RKO (cell line): ENCODE results near the gene RNU1-3.
"Not testable (repeated sequence)": the region's sequence is repeated elsewhere in the genome, so short reads cannot be mapped to it uniquely, and the experiment has no call there.

Experiments used
- DNase-seq: peaks from one replicate; pipeline ENCODE4 v3.0.0-alpha.2; 2016; ENCODE audit warnings: low spot score

The RNU1-3 gene

DNA sequence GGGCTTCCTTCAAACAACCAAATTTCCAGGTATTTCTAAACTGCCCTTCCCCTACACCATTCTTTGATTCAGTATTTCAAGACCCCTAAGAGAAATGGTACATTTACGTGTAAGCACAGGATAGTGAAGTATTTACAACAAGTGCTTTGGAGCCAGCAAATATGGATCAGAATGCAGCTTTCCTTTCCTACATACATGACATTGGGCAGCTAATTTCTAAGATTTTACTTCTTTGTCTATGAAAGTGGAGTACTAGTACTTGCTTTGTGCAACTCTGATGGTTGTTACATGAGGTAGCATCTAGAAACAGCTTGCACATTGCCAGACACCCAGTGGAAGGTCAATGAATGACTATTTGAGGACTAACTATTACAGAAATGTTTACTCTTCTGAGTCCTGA lies 15.2 kb downstream of the RNU1-3 start:
- not testable (repeated sequence) for DNase-seq

DNA sequence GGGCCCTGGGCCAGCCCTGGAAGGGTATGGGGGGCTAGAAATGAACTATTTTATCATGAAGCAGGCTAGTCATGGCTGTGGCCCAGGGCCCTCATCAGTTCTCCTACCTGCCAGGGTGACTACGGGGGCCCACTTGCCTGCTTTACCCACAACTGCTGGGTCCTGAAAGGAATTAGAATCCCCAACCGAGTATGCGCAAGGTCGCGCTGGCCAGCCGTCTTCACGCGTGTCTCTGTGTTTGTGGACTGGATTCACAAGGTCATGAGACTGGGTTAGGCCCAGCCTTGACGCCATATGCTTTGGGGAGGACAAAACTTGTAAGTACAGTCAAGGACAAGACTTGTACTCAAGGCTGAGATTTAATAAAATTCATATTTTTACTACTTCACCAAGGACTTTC lies 16.8 kb downstream of the RNU1-3 start:
- DNase-seq: not testable (repeated sequence)

DNA sequence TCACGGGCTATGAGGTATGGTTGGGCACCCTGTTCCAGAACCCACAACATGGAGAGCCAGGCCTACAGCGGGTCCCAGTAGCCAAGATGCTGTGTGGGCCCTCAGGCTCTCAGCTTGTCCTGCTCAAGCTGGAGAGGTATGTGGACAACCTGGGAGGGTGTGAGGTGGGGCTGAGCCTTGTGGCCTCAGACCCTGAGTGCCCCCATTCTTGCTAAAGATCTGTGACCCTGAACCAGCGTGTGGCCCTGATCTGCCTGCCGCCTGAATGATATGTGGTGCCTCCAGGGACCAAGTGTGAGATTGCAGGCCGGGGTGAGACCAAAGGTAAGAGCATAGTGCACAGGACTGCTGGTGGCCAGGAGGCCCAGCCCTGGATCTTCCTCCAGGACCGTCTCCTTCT lies 17.4 kb downstream of the RNU1-3 start:
- not testable (repeated sequence) for DNase-seq

DNA sequence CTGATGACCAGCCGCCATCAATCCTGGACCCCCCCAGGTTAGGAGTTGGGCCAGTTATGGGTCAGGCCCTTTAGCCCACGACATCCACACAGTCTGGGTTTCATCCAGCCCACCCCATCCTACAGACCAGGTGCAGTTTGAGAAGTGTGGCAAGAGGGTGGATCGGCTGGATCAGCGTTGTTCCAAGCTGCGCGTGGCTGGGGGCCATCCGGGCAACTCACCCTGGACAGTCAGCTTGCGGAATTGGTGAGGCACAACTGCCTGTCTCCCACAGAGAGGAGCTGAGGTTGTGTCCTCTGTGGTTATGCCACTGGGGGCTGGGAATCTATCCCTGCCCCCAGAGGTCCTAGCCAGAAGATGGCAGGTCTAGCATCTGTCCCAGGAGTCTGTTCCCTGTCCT lies 18.0 kb downstream of the RNU1-3 start:
- DNase-seq: not testable (repeated sequence)

DNA sequence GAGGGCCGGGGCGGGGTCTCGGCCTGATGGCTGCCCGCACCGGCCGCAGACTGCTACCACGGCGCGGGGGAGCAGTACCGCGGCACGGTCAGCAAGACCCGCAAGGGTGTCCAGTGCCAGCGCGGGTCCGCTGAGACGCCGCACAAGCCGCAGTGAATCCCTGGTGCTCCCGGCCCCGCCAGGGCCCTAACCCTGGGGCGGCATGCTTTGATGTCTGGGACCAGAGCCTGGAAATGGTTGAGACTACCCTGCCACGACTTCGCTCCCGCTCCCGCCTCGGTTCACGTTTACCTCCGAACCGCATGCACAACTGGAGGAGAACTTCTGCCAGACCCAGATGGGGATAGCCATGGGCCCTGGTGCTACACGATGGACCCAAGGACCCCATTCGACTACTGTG lies 18.5 kb downstream of the RNU1-3 start:
- not testable (repeated sequence) for DNase-seq

DNA sequence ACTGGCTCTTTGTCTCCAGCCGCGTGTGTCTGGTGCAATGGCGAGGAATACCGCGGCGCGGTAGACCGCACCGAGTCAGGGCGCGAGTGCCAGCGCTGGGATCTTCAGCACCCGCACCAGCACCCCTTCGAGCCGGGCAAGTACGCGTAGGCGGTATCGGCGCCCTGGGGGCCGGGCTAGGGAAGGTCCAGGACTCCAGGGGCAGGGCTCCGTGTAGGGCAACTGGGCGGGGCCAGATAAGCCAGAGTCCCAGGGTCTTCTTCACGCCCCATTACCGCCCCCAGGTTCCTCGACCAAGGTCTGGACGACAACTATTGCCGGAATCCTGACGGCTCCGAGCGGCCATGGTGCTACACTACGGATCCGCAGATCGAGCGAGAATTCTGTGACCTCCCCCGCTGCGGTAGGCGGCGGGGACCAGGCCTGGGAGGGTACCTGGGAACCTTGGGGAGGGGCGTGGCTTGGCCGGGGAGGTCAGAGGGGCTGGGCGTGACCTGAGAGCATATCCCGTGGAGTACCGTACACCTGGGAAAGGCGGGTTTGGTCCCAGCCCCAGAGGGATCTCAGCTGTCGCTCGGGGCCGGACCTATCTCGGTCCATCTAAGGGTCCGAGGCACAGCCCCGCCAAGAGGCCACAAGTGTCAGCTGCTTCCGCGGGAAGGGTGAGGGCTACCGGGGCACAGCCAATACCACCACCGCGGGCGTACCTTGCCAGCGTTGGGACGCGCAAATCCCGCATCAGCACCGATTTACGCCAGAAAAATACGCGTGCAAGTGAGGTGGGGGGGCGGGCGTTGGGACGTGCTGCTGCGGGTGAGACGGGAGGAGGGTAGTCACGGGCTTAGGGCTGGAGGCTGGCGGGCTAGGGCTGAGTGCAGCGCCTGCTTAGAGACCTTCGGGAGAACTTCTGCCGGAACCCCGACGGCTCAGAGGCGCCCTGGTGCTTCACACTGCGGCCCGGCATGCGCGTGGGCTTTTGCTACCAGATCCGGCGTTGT lies 19.3 kb downstream of the RNU1-3 start:
- DNase-seq: not testable (repeated sequence)

DNA sequence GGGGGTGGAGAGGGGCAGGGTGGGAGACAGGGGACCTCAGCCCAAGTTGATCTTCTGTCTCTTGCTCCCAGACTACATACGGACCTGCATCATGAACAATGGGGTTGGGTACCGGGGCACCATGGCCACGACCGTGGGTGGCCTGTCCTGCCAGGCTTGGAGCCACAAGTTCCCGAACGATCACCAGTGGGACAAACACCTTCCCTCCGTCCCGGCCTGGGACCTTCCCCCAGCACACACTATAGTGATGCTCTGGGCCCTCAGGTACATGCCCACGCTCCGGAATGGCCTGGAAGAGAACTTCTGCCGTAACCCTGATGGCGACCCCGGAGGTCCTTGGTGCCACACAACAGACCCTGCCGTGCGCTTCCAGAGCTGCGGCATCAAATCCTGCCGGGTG lies 20.0 kb downstream of the RNU1-3 start:
- not testable (repeated sequence) for DNase-seq

DNA sequence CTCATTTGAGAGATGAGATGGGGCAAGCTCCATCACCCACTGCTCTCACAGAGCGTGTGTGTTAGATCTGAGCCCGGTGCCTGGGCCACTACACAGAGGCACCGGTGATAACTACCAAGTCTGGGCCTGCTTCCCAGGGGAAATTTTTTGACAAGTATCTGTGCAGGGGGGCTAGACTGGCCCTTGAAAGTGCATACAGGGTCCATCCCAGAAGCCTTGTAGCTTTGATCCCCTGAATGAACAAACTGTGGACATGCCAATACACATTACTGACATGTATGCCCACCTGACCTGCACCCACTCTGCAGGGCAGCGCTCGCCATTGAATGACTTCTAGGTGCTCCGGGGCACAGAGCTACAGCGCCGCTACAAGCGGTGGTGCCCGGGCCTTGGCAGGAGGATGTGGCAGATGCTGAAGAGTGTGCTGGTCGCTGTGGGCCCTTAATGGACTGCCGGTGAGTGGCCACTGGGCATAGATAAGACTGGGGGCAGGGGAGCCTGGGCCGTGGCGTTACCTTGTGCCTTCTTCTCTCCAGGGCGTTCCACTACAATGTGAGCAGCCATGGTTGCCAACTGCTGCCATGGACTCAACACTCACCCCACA lies 20.6 kb downstream of the RNU1-3 start:
- not testable (repeated sequence) for DNase-seq

DNA sequence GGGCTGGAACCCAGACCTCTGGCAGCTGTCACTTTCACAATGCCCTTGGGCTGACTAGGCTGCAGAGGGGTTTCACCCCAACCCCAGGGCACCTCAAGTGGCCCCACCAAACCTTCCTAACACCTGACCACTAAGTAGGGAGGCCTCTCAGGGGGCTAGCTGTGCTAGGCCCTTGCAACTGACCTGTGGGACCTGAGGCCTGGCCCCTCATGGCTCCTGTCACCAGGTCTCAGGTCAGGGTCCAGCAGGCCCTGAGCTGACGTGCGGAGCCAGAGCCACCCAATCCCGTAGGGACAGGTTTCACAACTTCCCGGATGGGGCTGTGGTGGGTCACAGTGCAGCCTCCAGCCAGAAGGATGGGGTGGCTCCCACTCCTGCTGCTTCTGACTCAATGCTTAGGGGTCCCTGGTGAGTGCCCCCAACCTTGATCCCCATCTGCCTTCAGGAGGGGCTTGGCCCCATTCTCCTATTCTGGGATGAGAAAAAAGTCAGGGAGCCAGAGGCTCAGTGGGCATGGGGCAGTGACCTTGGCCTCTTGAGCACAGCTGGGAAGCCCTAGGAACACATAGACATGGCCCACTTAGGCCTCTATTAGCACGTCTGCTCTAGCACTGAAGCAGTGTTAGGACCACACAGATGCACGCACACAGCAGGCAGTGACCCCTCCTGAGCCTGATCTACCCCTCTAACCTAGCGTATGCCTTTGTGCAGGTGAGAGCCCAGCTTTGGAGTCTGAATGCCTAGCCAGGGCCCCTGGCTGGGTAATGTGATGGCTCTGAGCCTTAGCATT lies 21.3 kb downstream of the RNU1-3 start:
- DNase-seq: not testable (repeated sequence)

DNA sequence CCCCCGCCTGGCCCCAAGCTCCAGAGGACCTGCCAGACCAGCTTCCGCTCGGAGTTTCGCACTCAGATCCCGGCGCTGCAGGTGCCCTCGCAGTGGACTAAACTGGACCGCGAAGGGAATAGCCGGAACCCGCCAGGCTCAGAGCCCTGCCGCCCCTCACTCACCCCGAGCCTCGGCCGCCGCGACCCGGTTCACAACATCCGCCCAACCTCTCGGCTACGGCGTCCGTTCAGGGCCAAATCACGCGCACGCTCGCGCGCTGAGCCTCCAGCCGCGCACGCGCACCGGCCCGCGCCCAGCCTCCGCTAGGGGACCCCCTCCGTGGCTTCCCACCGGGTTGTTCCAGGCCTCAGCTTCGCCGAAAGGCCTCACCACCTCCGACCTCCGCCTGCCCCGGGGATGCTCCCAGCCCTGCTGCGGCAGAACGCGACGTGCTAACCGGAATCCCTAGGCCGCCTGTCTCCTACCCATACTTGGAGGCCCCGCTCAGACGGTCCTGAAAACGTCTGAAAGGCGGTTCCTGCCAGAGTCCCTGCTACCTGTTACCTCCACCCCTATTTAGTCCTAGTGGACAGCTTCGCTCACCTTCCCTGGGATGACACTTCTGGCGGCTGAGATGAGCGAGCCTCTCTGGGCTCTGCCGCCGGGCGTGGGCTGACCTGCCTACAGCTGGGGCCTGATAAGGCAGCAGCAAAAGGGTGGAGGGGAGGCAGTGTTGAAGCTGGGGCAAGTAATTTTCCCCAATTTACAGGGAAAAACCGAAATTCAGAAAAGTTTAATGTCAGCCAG lies 22.1 kb downstream of the RNU1-3 start:
- peak; percentile 95 for DNase-seq

DNA sequence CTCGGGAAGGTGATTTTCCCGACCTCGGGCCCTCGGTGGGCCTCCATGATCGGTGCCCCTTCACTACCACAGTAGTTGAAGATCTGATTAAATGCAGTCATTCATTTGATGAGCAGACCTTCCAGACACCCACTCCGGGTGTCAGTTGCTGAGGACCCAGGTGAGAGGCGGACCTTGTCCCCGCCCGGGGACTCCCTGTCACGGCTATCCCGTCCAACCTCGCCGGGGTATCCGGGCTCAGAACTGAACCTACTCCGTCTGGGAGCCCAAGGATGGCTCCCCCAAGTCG lies 22.6 kb downstream of the RNU1-3 start:
- DNase-seq: no peak

DNA sequence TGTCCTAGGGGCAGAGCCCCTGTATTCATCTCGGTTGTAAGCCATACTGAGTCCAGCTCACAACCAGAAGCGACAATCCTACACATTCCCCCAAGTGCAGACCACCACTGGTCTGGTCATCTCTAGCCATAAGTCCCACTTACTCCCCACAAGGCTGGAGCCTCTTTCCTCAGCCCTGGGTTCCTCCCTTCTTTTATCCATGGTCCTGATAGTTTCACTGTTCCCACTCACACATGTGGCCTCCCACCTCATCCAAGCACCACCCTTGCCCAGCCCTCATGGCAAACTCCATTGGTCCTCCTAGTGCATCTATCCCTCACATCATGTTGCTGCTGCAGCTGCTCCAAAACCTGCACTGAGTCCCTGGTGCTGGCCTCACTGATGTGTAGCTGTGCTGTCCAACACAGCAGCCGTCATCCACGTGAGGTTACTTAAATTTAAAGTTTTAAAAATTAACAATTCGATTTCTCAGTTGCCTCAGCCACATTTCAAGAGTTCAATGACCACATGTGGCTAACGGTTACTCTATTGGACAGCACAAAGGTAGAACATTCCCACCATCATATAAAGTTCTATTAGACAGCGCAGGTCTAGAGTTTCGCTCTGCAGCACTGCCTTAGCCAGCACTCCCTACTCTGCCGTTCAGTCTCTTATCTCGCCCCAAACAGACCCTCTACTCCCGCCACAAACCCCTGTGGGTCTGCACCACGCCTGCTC lies 23.1 kb downstream of the RNU1-3 start:
- DNase-seq: peak; percentile 72

DNA sequence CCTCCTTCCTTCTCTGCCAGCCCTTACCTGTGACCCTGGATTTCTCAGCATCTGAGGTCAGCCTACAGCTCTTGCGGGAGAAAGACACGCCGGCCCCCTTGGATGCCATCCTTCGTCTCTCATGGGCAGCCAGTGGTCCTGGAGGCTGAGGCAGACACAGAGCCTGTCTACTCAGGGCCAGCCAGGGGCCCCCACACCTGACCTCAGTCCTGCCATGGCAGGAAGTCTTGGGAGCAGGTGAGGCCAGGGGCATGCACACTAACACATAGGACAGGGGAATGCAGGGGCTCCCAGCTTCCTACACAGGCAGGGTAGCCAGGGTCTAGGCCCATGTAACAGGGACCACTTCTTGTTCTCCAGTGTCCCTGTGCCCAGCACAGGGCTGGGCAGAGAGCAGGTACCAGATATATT lies 23.7 kb downstream of the RNU1-3 start:
- DNase-seq: not testable (repeated sequence)

DNA sequence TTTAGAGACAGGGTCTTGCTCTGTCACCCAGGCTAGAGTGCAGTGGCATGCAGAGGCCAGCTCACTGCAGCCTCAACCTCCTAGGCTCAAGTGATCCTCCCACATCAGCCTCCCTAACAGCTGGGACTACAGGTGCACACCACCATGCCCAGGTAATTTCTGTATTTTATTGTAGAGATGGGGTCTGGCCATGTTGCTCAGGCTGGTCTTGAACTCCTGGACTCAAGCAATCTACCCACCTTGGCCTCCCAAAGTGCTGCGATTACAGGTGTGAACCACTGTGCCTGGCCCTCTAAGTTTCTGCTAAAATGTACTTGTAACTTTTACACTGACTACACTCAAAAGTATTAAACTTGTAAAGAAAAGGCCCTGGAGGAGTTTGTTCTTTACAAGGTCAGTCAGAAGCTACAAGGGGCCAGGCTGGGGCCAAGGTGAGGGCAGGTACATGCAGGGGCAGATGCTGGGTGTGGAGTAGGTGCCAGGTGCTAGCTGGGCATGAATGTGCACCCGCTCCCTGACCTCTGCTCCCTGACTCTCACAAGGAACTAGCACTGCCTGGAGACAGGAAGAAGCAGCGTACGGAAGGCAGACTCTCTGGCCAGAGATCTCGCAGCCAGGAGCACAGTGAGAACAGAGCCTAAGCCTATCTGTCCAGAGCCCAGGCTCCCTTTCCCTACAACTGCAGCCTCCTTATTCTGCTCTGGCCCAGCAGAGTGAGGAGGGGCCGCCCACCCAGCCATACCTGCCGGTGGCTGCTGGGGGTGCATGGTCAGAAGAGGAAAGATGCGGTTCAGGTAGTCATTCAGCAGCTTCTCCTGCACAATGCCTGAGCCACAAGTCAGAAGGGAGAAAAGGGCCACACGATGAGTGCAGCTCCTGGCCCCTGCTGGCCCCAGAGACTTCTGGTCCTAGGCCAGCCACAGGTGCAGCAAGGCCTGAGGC lies 24.5 kb downstream of the RNU1-3 start:
- not testable (repeated sequence) for DNase-seq

DNA sequence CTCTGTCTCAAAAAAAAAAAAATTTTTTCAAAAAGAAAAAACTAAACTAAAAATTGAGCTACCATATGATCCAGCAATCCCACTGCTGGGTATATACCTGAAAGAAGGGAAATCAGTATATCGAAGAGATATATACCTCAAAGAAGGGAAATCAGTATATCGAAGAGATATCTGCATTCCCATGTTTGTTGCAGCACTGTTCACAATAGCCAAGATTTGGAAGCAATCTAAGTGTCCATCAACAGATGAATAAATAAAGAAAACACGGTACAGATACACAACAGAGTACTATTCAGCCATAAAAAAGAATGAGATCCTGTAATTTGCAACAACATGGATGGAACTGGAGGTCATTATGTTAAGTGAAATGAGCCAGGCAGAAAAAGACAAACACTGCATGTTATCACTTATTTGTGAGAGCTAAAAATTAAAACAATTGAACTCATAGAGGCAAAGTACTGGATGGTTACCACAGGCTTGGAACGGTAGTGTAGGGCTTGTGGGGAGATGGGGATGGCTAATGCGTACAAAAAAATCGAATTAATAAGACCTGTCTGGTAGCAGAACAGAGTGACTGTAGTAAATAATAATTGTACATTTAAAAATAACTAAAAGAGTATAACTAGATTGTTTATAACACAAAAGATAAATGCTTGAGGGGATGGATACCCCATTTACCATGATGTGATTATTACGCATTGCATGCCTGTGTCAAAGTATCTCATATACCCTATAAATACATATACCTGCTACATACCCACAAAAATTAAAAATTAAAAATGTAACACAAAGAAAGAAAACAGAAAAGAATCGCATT lies 25.4 kb downstream of the RNU1-3 start:
- not testable (repeated sequence) for DNase-seq

DNA sequence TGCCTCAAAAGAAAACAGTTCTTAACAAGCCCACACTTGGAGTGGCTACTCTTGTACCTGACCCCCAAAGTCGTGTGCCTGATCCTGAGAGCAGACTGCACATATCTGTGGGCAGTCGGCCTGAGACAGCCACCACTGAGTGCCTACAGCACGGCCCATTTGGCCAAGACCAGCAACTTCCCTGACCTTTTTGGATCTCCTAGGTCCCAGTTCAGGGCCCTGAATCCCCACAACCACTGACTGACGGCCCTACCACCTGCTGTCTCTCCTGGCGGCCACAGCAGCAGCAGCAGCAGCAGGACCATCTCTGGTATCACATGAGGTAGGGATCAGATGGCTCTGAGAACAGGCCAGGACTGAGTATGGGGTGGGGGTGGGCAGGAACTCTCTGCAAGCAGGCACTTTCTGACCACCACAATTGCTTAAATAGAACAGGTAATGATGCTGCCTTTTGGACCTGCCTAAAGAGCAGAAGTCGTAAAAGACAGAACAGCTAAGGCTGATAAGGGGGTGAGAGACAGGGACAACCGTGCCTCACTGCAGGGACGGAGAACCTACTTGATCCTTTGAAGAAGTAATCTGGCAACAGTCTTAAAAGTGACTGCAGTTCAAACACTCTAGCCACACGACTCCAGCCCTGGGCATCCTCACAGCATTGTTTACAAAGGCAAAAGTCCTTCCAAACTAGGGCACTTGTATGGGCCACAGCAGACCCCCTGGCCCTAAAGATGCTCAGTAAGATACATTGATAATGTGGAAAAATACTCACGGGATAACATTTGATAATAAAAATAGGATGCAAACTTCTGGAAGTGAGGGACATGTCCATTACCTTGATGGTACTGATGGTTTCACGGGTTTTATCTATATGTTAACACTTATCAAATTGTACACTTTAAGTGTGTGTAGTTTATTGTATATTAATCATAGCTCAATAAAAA lies 27.4 kb downstream of the RNU1-3 start:
- DNase-seq: not testable (repeated sequence)

DNA sequence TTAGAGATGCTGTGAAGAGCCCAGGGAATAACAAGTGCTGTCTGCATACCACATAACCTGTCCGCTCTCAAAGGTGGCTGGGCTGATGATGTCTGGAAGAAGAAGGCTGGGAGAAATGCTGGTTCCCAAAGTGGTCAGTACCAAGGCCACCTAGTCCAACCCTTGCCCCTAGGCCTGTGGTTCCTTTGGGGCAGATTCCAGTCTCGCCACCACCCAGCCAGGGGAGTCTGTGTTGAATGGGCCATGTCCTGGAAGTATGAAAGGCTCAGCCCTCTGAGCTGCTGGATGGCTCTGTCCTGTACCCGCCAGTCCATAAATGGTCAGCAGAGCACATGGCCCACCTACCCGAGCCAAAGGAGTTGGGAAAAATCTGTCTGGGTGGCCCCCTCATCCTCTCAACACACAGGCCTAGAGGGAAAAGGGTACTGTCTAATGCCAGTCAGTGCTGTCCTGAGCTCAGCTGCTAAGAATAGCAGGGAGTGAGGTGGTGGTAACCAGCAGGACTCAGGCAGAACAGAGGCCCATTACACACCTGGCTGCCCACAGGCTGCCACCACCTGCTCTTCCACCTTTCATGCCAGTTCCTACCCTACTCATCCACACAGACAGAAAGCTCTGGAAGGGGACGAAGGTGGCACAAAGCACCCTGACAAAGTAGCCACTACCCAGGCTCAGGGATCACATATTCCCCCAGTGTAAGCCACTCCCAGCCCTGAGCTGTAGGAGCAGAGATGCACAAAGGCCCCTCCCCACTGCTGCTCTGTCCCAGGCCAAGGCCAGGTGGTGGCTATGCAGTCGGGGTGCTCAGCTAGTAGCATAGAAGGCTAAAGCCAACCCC lies 28.6 kb downstream of the RNU1-3 start:
- not testable (repeated sequence) for DNase-seq
